Naive B cell (primary cell): ENCODE data around the gene USH2A. TPM values are rescaled to one million over a fixed set of nuclear protein-coding genes. Genes with fewer than 3 reads are reported as not detected.
"Not testable (repeated sequence)": the region's sequence is repeated elsewhere in the genome, so short reads cannot be mapped to it uniquely, and the experiment has no call there.

Source experiments
- ATAC-seq, 2 donors: fragments of 150-1000 bp; cut with Tn5 transposase; 2 replicates each; pipeline ENCODE4 v1.10.0; 2021; ENCODE audit warnings: low read depth in 2 of 2, mild to moderate bottlenecking in 2 of 2, moderate library complexity in 2 of 2
- DNase-seq: peaks from one replicate; pipeline ENCODE4 v3.0.0; 2022
- H3K27ac Mint-ChIP-seq, 6 donors: one replicate each; pipeline ENCODE4 v1.8.0; 2020 to 2022; ENCODE audit warnings: mild to moderate bottlenecking in 6 of 6, mixed read lengths in 6 of 6, moderate library complexity in 5 of 6, inconsistent platforms in 2 of 6
- H3K27me3 Mint-ChIP-seq, 3 donors: one replicate each; pipeline ENCODE4 v1.8.0; 2021 to 2022; ENCODE audit warnings: mixed read lengths in 3 of 3, mild to moderate bottlenecking in 1 of 3
- H3K36me3 Mint-ChIP-seq, 2 donors: one replicate each; pipeline ENCODE4 v1.8.0; 2020 to 2022; ENCODE audit warnings: mixed read lengths in 2 of 2, inconsistent platforms in 1 of 2, mild to moderate bottlenecking in 1 of 2
- H3K4me1 Mint-ChIP-seq, 3 donors: one replicate each; pipeline ENCODE4 v1.8.0; 2020 to 2022; ENCODE audit warnings: mixed read lengths in 3 of 3, inconsistent platforms in 1 of 3, mild to moderate bottlenecking in 1 of 3, moderate library complexity in 1 of 3
- H3K4me3 Mint-ChIP-seq, 8 donors: one replicate each; pipeline ENCODE4 v1.8.0; 2020 to 2022; ENCODE audit warnings: mild to moderate bottlenecking in 8 of 8, mixed read lengths in 8 of 8, moderate library complexity in 8 of 8, inconsistent platforms in 2 of 8
- H3K9me3 Mint-ChIP-seq, 7 donors: one replicate each; pipeline ENCODE4 v1.8.0; 2020 to 2022; ENCODE audit warnings: mixed read lengths in 7 of 7, mild to moderate bottlenecking in 5 of 7, inconsistent platforms in 2 of 7, moderate library complexity in 1 of 7
- polyA plus RNA-seq, 6 donors: library from polyadenylated mRNA; unstranded; fragments of 300-500 nt; fragmentation: Illumina TruSeq; gene quantifications; one replicate each; pipeline ENCODE4 v1.2.3, GENCODE V29; 2021; ENCODE audit warnings: low read depth in 6 of 6

USH2A gene
- polyA plus RNA-seq, 6 donors from 2014 or later = not detected

- no peaks in the 10 kb centered on the region for H3K36me3 Mint-ChIP-seq
- peaks cover 0 to 7% (median 0%) of the 10 kb centered on the region in 3 donors for H3K27me3 Mint-ChIP-seq
- no peak for ATAC-seq
- no peak overlapping the region for H3K27ac Mint-ChIP-seq
- H3K9me3 Mint-ChIP-seq = peaks cover 0 to 4% (median 0%) of the 10 kb centered on the region in 7 donors
- no peaks in the 10 kb centered on the region for H3K4me1 Mint-ChIP-seq
- DNase-seq = no peak
- no peak overlapping the region for H3K4me3 Mint-ChIP-seq
Measured at GRCh38 chr1:216168546-216168945, 254.7 kb downstream of the USH2A start.

GRCh38 chr1:216154063-216154462, 269.2 kb downstream of the USH2A start:
- Mint-ChIP-seq H3K27ac (no peak overlapping the region), H3K4me1 (no peaks in the 10 kb centered on the region), H3K27me3 (no peaks in the 10 kb centered on the region), H3K36me3 (no peaks in the 10 kb centered on the region), H3K4me3 (no peak overlapping the region), H3K9me3 (peaks cover 0 to 8% (median 4%) of the 10 kb centered on the region in 7 donors)
- ATAC-seq (no peak), DNase-seq (no peak)

GRCh38 chr1:216153130-216153529, 270.1 kb downstream of the USH2A start:
- no peak for DNase-seq
- H3K36me3 Mint-ChIP-seq = no peaks in the 10 kb centered on the region
- H3K27me3 Mint-ChIP-seq = no peaks in the 10 kb centered on the region
- H3K9me3 Mint-ChIP-seq = peaks cover 0 to 8% (median 4%) of the 10 kb centered on the region in 7 donors
- no peaks in the 10 kb centered on the region for H3K4me1 Mint-ChIP-seq
- H3K4me3 Mint-ChIP-seq = no peak overlapping the region
- no peak overlapping the region for H3K27ac Mint-ChIP-seq
- no peak for ATAC-seq

DNA sequence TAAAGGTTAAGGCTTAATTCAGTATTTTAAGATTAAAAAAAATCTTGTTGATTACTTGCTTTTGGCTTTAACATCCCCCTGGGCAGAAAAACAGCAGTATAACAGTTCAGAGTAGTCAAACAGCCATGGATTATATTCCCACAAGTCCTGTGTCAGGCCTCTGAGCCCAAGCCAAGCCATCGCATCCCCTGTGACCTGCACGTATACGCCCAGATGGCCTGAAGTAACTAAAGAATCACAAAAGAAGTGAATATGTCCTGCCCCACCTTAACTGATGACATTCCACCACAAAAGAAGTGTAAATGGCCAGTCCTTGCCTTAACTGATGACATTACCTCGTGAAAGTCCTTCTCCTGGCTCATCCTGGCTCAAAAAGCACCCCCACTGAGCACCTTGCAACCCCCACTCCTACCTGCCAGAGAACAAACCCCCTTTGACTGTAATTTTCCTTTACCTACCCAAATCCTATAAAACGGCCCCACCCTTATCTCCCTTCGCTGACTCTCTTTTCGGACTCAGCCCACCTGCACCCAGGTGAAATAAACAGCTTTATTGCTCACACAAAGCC, 277.7 kb downstream of the USH2A start:
- not testable (repeated sequence) for H3K4me3 Mint-ChIP-seq, H3K9me3 Mint-ChIP-seq, DNase-seq, ATAC-seq, H3K27ac Mint-ChIP-seq, H3K4me1 Mint-ChIP-seq, H3K27me3 Mint-ChIP-seq, H3K36me3 Mint-ChIP-seq

DNA sequence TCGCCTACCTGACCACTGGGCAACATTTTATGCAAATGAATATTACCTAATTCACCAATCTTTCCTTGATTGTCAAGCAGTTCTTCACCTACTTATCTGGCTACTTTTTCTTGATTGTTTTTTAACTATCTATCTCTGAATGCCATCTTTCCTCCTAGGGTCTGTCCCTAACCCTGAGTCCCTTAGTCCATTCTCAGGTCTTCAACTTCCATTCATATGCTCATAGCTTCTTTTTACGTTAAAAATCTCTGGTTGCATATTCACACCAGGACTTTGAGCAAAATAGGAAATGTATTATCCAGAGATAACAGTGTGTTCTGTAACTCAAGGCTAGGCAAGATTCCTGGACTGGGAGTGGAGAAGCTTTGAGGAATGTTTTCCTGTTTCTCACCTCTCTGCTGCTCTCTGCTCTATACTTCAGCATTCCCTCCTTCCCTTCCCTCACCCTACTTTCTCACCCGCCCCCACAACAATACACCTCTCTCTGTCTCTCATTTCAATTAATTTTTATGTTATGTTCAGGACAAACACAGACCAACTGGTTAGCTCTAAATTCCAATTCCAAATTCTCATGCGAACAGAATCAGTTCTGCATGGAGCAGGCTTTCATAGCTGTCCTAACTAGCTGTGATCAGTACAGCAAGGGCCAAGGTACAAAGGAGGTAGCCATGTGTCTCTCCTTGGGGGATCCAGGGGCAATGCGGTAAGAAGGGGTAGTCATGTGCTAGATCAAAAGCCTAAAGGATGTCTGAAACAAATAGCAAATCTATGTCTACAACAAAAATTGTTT, 278.4 kb downstream of the USH2A start:
- DNase-seq = no peak
- Mint-ChIP-seq H3K4me1 (no peaks in the 10 kb centered on the region), H3K4me3 (no peak overlapping the region), H3K9me3 (peaks cover 0 to 2% (median 0%) of the 10 kb centered on the region in 7 donors), H3K36me3 (no peaks in the 10 kb centered on the region), H3K27ac (peak overlapping the region in 1 of 6 donors; percentile 40), H3K27me3 (no peaks in the 10 kb centered on the region)
- ATAC-seq = no peak

GRCh38 chr1:216142921-216143320, 280.3 kb downstream of the USH2A start:
- Mint-ChIP-seq H3K4me1 (no peaks in the 10 kb centered on the region), H3K27me3 (no peaks in the 10 kb centered on the region), H3K27ac (no peak overlapping the region), H3K9me3 (no peaks in the 10 kb centered on the region), H3K36me3 (no peaks in the 10 kb centered on the region), H3K4me3 (no peak overlapping the region)
- ATAC-seq (no peak), DNase-seq (no peak)

DNA sequence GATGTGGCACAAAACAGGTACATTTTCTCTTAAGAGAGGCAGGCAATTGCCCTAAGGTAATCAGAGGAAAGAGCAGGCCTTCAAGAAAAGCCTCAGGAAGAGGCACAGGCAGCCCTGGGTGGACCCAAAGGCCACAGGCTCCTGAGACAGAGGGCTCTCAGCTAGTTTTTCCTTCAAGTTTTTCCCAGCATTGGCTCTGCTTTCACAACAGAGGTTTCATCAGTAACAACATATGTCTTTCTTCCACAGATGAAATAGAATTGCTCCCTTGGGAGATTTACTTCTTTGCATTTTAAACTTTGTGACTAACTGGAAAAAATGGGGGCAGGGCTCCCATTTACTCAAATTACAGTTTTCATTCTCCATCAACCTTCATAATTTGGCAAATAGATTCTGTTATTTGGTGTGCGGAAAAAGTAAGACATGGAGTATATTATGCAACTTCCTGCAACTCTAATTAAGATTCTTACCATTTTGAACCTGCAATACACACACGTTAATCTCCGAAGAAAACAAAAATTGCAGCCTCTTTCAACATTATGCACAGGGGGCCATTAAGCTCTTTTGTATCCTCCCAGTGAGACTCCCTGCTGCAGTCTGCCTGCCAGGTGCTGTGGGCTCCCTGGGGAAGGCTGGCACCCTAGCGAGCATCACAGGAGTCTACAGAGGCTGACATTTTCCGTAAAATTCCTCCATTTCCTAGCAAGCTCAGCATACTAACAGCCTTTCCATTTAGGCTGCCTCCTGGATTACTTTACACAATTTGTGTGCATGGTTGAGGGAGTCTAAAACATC, 282.3 kb downstream of the USH2A start:
- H3K9me3 Mint-ChIP-seq = no peaks in the 10 kb centered on the region
- H3K36me3 Mint-ChIP-seq = no peaks in the 10 kb centered on the region
- DNase-seq (no peak), ATAC-seq (no peak)
- no peak overlapping the region for H3K27ac Mint-ChIP-seq
- H3K4me1 Mint-ChIP-seq = no peaks in the 10 kb centered on the region
- no peaks in the 10 kb centered on the region for H3K27me3 Mint-ChIP-seq
- H3K4me3 Mint-ChIP-seq = no peak overlapping the region

GRCh38 chr1:216124192-216124781, 299.0 kb downstream of the USH2A start:
- DNase-seq (no peak), ATAC-seq (no peak)
- H3K9me3 Mint-ChIP-seq = no peaks in the 10 kb centered on the region
- H3K36me3 Mint-ChIP-seq = no peaks in the 10 kb centered on the region
- H3K27ac Mint-ChIP-seq = peak overlapping the region in 1 of 6 donors; percentile 9
- H3K4me1 Mint-ChIP-seq = no peaks in the 10 kb centered on the region
- H3K4me3 Mint-ChIP-seq = no peak overlapping the region
- H3K27me3 Mint-ChIP-seq = no peaks in the 10 kb centered on the region

- ATAC-seq (no peak), DNase-seq (no peak)
- Mint-ChIP-seq H3K27me3 (no peaks in the 10 kb centered on the region), H3K4me1 (no peaks in the 10 kb centered on the region), H3K4me3 (no peak overlapping the region), H3K36me3 (no peaks in the 10 kb centered on the region), H3K9me3 (no peaks in the 10 kb centered on the region), H3K27ac (no peak overlapping the region)
Measured at GRCh38 chr1:216123446-216124191, 299.6 kb downstream of the USH2A start.

DNA sequence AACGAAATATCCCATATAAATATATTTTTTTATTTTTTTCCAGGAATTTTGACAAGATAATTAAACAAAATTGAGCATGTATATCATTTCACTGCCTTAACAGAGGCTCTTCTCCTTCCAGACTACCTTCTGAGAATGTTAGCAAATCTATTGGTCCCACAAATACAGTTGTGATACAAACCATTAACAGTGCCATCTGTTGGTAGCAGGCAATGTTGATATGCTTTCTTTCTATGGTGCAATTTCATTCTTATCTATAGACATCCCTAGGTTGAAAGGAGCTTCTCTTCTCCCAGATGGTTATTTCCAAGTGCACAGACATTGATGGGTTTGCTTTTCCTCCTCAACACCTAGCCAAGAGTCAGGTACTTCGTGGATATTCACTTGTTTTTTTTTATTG, 303.6 kb downstream of the USH2A start:
- H3K9me3 Mint-ChIP-seq = peaks cover 0 to 2% (median 0%) of the 10 kb centered on the region in 7 donors
- H3K4me3 Mint-ChIP-seq = no peak overlapping the region

DNA sequence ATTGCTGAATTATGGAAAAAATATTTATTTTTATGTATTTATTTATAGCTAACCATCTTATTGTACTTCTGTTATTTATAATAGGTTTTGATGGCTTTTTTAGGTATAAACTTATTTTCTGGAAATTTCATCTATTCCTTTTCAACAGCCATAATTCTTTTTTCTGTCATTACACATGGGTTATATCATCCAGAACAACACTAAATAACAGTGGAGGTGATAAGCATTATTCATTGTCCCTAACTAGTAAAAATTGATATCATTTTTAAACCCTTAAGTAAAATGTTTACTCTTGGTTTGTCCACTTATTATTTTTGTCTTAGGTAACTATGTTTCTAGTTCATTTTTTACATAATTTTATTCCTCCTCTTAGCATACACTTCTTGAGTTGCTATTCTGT, 309.1 kb downstream of the USH2A start:
- no peaks in the 10 kb centered on the region for H3K36me3 Mint-ChIP-seq
- H3K4me3 Mint-ChIP-seq = no peak overlapping the region
- DNase-seq (no peak), ATAC-seq (no peak)
- H3K9me3 Mint-ChIP-seq = peaks cover 0 to 2% (median 0%) of the 10 kb centered on the region in 7 donors
- no peaks in the 10 kb centered on the region for H3K27me3 Mint-ChIP-seq
- no peak overlapping the region for H3K27ac Mint-ChIP-seq
- H3K4me1 Mint-ChIP-seq = no peaks in the 10 kb centered on the region

More for the DNA sequence above, 303.6 kb downstream of the USH2A start:
- ATAC-seq (no peak), DNase-seq (no peak)
- H3K4me1 Mint-ChIP-seq = no peaks in the 10 kb centered on the region
- no peak overlapping the region for H3K27ac Mint-ChIP-seq
- H3K27me3 Mint-ChIP-seq = no peaks in the 10 kb centered on the region
- no peaks in the 10 kb centered on the region for H3K36me3 Mint-ChIP-seq

DNA sequence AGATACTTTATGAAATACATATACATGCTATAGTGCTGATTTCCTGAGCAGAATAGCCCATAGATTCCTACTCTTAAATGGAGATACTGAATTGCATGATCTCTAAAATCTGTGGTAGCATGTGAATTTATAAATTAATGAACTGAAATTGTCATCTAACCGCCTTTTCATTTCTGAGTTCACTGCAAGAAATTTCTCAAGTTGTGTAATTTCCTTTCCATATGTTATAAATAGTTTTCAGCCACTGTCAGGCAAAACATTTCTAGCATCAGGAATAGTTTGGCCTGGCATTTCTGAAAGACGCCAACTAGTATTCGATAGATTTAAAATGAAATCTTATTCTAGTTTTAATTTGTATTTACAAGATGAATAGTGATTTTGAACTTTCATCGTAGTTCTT, 310.1 kb downstream of the USH2A start:
- ATAC-seq (no peak), DNase-seq (no peak)
- H3K9me3 Mint-ChIP-seq = no peaks in the 10 kb centered on the region
- H3K27me3 Mint-ChIP-seq = no peaks in the 10 kb centered on the region
- H3K36me3 Mint-ChIP-seq = no peaks in the 10 kb centered on the region
- no peaks in the 10 kb centered on the region for H3K4me1 Mint-ChIP-seq
- H3K27ac Mint-ChIP-seq = no peak overlapping the region
- no peak overlapping the region for H3K4me3 Mint-ChIP-seq

- no peaks in the 10 kb centered on the region for H3K36me3 Mint-ChIP-seq
- H3K4me3 Mint-ChIP-seq = no peak overlapping the region
- DNase-seq (no peak), ATAC-seq (no peak)
- H3K27ac Mint-ChIP-seq = no peak overlapping the region
- H3K9me3 Mint-ChIP-seq = no peaks in the 10 kb centered on the region
- no peaks in the 10 kb centered on the region for H3K4me1 Mint-ChIP-seq
- no peaks in the 10 kb centered on the region for H3K27me3 Mint-ChIP-seq
Measured at GRCh38 chr1:216111842-216112241, 311.4 kb downstream of the USH2A start.
